SK-N-MC (cell line): ENCODE measurements around the gene SPINK8.

Experiments
- EZH2 ChIP-seq: fragments of 200-600 bp; sonication (generic); IDR thresholded peaks from one replicate; pipeline ENCODE4 v1.6.1; 2017; ENCODE audit warnings: antibody characterized with exemption
- FOXP2 ChIP-seq: optimal IDR thresholded peaks from 2 replicates; pipeline ENCODE3; 2011; ENCODE audit warnings: mild to moderate bottlenecking, moderate library complexity; ENCODE audit not compliant: insufficient read depth; ENCODE audit errors: extremely low read length, control extremely low read depth
- POLR2AphosphoS5 ChIP-seq: IDR thresholded peaks from 2 replicates; pipeline ENCODE4 v1.6.1; 2012; ENCODE audit warnings: mild to moderate bottlenecking, low read depth, low read length, borderline replicate concordance

GRCh38 chr3:48345946-48346572, 12.6 kb upstream of the SPINK8 start:
- TF ChIP-seq POLR2AphosphoS5 (no peak), EZH2 (no peak), FOXP2 (no peak)
